Stimulated activated naive CD4-positive, alpha-beta T cell treated with Interleukin-2 at 50 U/mL for 16 hours (primary cell): ENCODE data around the gene KASH5.

Experiments used
- DNase-seq: peaks from one replicate; lab custom pipeline; 2025; lab: John Stamatoyannopoulos, UW

Gene KASH5

GRCh38 chr19:49395581-49396407 is 7.7 kb downstream of the KASH5 start:
- DNase-seq: no peak

GRCh38 chr19:49396738-49397505 is 8.9 kb downstream of the KASH5 start:
- DNase-seq: no peak

GRCh38 chr19:49398001-49398615 is 10.1 kb downstream of the KASH5 start:
- no peak for DNase-seq

- no peak for DNase-seq
These were observed 10.9 kb downstream of the KASH5 start for GRCh38 chr19:49398931-49399330.

GRCh38 chr19:49400029-49400428 is 12.0 kb downstream of the KASH5 start:
- DNase-seq: no peak

GRCh38 chr19:49403404-49404187 is 15.5 kb downstream of the KASH5 start:
- no peak for DNase-seq

- no peak for DNase-seq
These were observed 19.0 kb downstream of the KASH5 start for GRCh38 chr19:49407079-49407478.

- DNase-seq: no peak
These were observed 19.5 kb downstream of the KASH5 start for GRCh38 chr19:49407482-49408015.

GRCh38 chr19:49408816-49409440 is 20.9 kb downstream of the KASH5 start:
- DNase-seq: no peak

- DNase-seq: no peak
These were observed 21.5 kb downstream of the KASH5 start for GRCh38 chr19:49409441-49410029.

- no peak for DNase-seq
These were observed 23.8 kb downstream of the KASH5 start for GRCh38 chr19:49411681-49412326.

GRCh38 chr19:49413348-49413747 is 25.3 kb downstream of the KASH5 start:
- DNase-seq: no peak

- DNase-seq: no peak
These were observed 26.2 kb downstream of the KASH5 start for GRCh38 chr19:49414256-49414655.

- no peak for DNase-seq
These were observed 27.2 kb downstream of the KASH5 start for GRCh38 chr19:49415102-49415809.

GRCh38 chr19:49415810-49416200 is 27.8 kb downstream of the KASH5 start:
- DNase-seq: no peak

- no peak for DNase-seq
These were observed 29.0 kb downstream of the KASH5 start for GRCh38 chr19:49417088-49417487.

GRCh38 chr19:49418511-49418910 is 30.5 kb downstream of the KASH5 start:
- no peak for DNase-seq

GRCh38 chr19:49419173-49419572 is 31.1 kb downstream of the KASH5 start:
- no peak for DNase-seq

GRCh38 chr19:49420227-49420626 is 32.2 kb downstream of the KASH5 start:
- DNase-seq: no peak
